MM.1S (cell line): ENCODE data around the gene RAB11FIP4.

Experiments used
- DNase-seq: peaks from one replicate; pipeline ENCODE4 v3.0.0-alpha.2; 2015
- H2AFZ ChIP-seq: fragments of 300-600 bp; sonication (generic); 2 replicates; pipeline ENCODE4 v1.6.0; 2016; ENCODE audit warnings: antibody characterized with exemption, low read length
- H3F3A ChIP-seq: fragments of 300-600 bp; sonication (generic); 2 replicates; pipeline ENCODE4 v1.6.1; 2016; ENCODE audit warnings: mild to moderate bottlenecking, antibody characterized with exemption, low read length, moderate library complexity, mixed read lengths; ENCODE audit not compliant: insufficient read depth
- H3K27ac ChIP-seq: fragments of 300-600 bp; sonication (generic); 2 replicates; pipeline ENCODE4 v1.5.1; 2016; ENCODE audit warnings: mild to moderate bottlenecking, low read length
- H3K27me3 ChIP-seq: fragments of 300-600 bp; sonication (generic); replicated peaks from 2 replicates; pipeline ENCODE4 v1.6.0; 2016; ENCODE audit warnings: low read length; ENCODE audit not compliant: insufficient read depth
- H3K36me3 ChIP-seq: fragments of 300-600 bp; sonication (generic); replicated peaks from 2 replicates; pipeline ENCODE4 v1.6.1; 2016; ENCODE audit warnings: mild to moderate bottlenecking, low read length, mixed read lengths; ENCODE audit not compliant: insufficient read depth
- H3K4me1 ChIP-seq: fragments of 300-600 bp; sonication (generic); 2 replicates; pipeline ENCODE4 v1.6.1; 2016; ENCODE audit warnings: low read length, mixed read lengths
- H3K4me2 ChIP-seq: fragments of 300-600 bp; sonication (generic); 2 replicates; pipeline ENCODE4 v1.6.0; 2016; ENCODE audit warnings: low read depth, low read length
- H3K4me3 ChIP-seq: fragments of 300-600 bp; sonication (generic); 2 replicates; pipeline ENCODE4 v1.5.1; 2016; ENCODE audit warnings: low read length, mixed read lengths
- H3K79me2 ChIP-seq: fragments of 300-600 bp; sonication (generic); 2 replicates; pipeline ENCODE4 v1.6.1; 2016; ENCODE audit warnings: mixed run types, low read length, mixed read lengths
- H3K9ac ChIP-seq: fragments of 300-600 bp; sonication (generic); 2 replicates; pipeline ENCODE4 v1.6.1; 2016; ENCODE audit warnings: low read length, mixed read lengths
- H3K9me2 ChIP-seq: fragments of 300-600 bp; sonication (generic); replicated peaks from 2 replicates; pipeline ENCODE4 v1.6.1; 2016; ENCODE audit warnings: mild to moderate bottlenecking, low read length, mixed read lengths; ENCODE audit not compliant: insufficient read depth
- H3K9me3 ChIP-seq: fragments of 300-600 bp; sonication (generic); replicated peaks from 2 replicates; pipeline ENCODE4 v1.6.1; 2016; ENCODE audit warnings: mild to moderate bottlenecking, low read length, mixed read lengths; ENCODE audit not compliant: insufficient read depth
- H4K20me1 ChIP-seq: fragments of 300-600 bp; sonication (generic); 2 replicates; pipeline ENCODE4 v1.6.1; 2016; ENCODE audit warnings: mild to moderate bottlenecking, low read length, moderate library complexity, mixed read lengths; ENCODE audit not compliant: insufficient read depth
- EZH2 ChIP-seq: fragments of 300-600 bp; sonication (generic); optimal IDR thresholded peaks from 2 replicates; pipeline ENCODE3; 2017; ENCODE audit warnings: low read depth, mild to moderate bottlenecking, antibody characterized with exemption, low read length, mixed read lengths
- EZH2phosphoT487 ChIP-seq: fragments of 300-600 bp; sonication (generic); IDR thresholded peaks from 2 replicates; pipeline ENCODE4 v1.6.1; 2018; ENCODE audit warnings: antibody characterized with exemption, low read length
- TF ChIP-seq, protein P1 (sequence below): fragments of 300-600 bp; sonication (generic); IDR thresholded peaks from 2 replicates; pipeline ENCODE4 v1.5.1; 2016; ENCODE audit warnings: antibody characterized with exemption, low read length, mixed read lengths

RAB11FIP4 gene

DNA sequence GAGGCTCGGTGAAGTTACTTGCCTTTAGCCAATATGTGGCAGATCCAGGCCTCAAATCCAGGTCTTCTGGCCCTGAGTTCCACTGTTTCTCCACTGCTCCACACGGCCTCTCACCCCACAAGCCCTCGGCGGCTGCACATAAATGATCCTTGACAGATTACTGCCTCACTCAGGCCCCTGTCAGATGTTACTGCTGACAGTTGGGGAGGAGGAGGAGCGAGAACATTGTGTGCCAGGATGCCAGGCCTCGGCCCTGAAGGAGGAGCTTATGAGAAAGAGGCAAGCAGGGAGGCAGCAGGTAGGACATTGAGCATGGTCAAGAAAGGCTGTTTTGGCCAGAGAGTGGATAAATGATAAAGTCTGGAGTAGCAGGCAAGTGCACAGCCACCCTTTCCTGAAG lies 88.6 kb downstream of the RAB11FIP4 start:
- Histone ChIP-seq H3K4me2 (no peak overlapping the region), H2AFZ (no peak overlapping the region), H3K27ac (no peak overlapping the region), H3K9ac (no peak overlapping the region), H3K4me1 (no peaks in the 10 kb centered on the region), H3K36me3 (no peaks in the 10 kb centered on the region), H3F3A (no peaks in the 10 kb centered on the region), H3K9me3 (no peaks in the 10 kb centered on the region), H3K9me2 (no peaks in the 10 kb centered on the region), H3K4me3 (no peak overlapping the region), H3K79me2 (no peaks in the 10 kb centered on the region), H4K20me1 (no peaks in the 10 kb centered on the region), H3K27me3 (no peaks in the 10 kb centered on the region)
- DNase-seq, result no peak
- no peak for TF ChIP-seq EZH2phosphoT487
- no peak for TF ChIP-seq EZH2
- TF ChIP-seq, protein P1, sequence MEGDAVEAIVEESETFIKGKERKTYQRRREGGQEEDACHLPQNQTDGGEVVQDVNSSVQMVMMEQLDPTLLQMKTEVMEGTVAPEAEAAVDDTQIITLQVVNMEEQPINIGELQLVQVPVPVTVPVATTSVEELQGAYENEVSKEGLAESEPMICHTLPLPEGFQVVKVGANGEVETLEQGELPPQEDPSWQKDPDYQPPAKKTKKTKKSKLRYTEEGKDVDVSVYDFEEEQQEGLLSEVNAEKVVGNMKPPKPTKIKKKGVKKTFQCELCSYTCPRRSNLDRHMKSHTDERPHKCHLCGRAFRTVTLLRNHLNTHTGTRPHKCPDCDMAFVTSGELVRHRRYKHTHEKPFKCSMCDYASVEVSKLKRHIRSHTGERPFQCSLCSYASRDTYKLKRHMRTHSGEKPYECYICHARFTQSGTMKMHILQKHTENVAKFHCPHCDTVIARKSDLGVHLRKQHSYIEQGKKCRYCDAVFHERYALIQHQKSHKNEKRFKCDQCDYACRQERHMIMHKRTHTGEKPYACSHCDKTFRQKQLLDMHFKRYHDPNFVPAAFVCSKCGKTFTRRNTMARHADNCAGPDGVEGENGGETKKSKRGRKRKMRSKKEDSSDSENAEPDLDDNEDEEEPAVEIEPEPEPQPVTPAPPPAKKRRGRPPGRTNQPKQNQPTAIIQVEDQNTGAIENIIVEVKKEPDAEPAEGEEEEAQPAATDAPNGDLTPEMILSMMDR, result no peak

DNA sequence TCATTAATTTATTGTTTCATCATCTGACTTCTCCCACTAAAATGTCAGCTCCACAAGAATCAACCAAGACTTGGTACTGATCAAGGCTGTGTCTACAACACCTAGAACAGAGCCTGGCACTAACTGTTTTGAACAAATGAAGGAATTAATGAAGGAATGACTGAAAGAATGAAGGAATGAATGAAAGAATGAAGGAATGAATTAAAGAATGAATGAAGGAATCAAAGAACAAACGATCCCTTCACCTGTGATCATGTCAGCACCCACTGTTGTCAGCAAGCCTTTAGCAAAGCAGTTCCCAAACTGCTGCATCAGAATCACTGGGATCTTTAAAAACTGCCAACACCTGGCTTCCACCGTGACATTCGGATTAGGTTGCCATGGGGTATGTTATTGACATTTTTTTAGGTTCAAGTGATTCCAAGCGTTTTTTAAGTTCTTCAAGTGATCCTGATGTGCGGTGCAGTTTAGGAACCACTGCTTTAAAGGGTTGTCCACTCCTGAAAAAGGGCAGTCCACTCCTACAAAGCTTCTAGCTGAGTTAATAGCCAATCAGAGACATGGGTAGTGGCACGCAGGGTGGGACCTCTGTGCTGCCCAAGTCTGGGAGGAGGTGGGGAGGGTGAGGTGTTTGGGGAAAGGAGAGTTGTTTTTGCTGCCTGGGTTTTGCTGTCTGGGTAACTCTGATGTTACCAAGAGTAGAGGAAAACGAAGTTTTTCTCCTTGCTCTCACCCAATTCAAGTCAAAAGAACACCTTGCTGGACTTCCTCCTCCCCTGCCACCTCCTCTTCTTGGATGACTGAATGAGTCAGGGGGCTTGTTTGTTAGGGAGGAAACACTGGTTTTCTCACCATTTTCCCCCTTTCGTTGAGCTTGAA lies 89.7 kb downstream of the RAB11FIP4 start:
- H3K9ac ChIP-seq, result no peak overlapping the region
- H3K4me2 ChIP-seq, result no peak overlapping the region
- no peak for DNase-seq
- no peaks in the 10 kb centered on the region for H3K27me3 ChIP-seq
- H3K4me1 ChIP-seq, result no peaks in the 10 kb centered on the region
- no peak overlapping the region for H3K4me3 ChIP-seq
- H3K9me3 ChIP-seq, result no peaks in the 10 kb centered on the region
- H2AFZ ChIP-seq, result no peak overlapping the region
- TF ChIP-seq, protein P1, result no peak
- no peak for TF ChIP-seq EZH2phosphoT487
- TF ChIP-seq EZH2, result no peak
- no peaks in the 10 kb centered on the region for H4K20me1 ChIP-seq
- no peaks in the 10 kb centered on the region for H3F3A ChIP-seq
- no peaks in the 10 kb centered on the region for H3K9me2 ChIP-seq
- H3K36me3 ChIP-seq, result no peaks in the 10 kb centered on the region
- H3K79me2 ChIP-seq, result no peaks in the 10 kb centered on the region
- H3K27ac ChIP-seq, result no peak overlapping the region

DNA sequence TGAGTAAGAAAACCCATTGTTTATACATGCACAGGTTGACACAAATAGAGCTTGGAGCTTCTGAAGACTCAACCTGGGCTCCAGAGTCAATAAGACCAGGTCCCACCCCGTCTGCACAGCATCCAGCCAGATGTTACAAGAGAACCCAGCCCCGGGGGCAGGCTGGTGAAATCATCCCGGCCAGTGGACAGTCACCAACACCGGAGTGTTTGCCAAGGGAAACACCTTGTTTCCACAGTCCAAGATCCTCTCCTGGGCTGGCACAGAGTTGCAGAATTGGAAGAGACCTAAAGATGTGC lies 90.3 kb downstream of the RAB11FIP4 start:
- no peak for TF ChIP-seq EZH2phosphoT487
- TF ChIP-seq, protein P1, result no peak
- no peak for TF ChIP-seq EZH2
- Histone ChIP-seq H3K9me2 (no peaks in the 10 kb centered on the region), H4K20me1 (no peaks in the 10 kb centered on the region), H3K4me2 (no peak overlapping the region), H3K27ac (no peak overlapping the region), H3K4me3 (no peak overlapping the region), H2AFZ (no peak overlapping the region), H3F3A (no peaks in the 10 kb centered on the region), H3K4me1 (no peaks in the 10 kb centered on the region), H3K9me3 (no peaks in the 10 kb centered on the region), H3K9ac (no peak overlapping the region), H3K27me3 (no peaks in the 10 kb centered on the region), H3K79me2 (no peaks in the 10 kb centered on the region), H3K36me3 (no peaks in the 10 kb centered on the region)
- DNase-seq, result no peak
